ENCODE results near the gene PIK3CA. TPM values are rescaled to one million over a fixed set of nuclear protein-coding genes. Genes with fewer than 3 reads are reported as not detected.

PIK3CA gene
- total and polyA plus RNA-seq, 2 experiments from 2014 or later, result 5.1 to 13.4 TPM

DNA sequence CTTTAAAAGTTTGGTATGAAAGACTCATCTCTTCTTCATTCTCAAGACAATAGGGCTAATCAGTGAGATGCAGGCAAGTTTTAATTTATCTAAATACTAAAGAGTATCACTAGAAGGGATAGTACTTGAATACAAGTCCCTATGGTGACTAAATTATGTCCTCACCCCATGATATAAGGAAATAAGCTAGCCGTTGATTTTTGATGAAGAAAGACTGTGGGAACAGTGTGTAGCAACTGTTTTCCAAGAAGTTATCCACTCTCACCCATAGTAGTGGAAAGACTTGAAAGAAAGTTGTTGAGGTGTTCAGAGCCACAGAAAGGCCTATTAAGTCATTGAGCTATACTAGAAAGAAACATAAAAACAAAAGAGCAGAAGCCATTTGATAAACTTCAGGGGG, 36.7 kb downstream of the PIK3CA start (continued):
- TF ChIP-seq, protein P1, sequence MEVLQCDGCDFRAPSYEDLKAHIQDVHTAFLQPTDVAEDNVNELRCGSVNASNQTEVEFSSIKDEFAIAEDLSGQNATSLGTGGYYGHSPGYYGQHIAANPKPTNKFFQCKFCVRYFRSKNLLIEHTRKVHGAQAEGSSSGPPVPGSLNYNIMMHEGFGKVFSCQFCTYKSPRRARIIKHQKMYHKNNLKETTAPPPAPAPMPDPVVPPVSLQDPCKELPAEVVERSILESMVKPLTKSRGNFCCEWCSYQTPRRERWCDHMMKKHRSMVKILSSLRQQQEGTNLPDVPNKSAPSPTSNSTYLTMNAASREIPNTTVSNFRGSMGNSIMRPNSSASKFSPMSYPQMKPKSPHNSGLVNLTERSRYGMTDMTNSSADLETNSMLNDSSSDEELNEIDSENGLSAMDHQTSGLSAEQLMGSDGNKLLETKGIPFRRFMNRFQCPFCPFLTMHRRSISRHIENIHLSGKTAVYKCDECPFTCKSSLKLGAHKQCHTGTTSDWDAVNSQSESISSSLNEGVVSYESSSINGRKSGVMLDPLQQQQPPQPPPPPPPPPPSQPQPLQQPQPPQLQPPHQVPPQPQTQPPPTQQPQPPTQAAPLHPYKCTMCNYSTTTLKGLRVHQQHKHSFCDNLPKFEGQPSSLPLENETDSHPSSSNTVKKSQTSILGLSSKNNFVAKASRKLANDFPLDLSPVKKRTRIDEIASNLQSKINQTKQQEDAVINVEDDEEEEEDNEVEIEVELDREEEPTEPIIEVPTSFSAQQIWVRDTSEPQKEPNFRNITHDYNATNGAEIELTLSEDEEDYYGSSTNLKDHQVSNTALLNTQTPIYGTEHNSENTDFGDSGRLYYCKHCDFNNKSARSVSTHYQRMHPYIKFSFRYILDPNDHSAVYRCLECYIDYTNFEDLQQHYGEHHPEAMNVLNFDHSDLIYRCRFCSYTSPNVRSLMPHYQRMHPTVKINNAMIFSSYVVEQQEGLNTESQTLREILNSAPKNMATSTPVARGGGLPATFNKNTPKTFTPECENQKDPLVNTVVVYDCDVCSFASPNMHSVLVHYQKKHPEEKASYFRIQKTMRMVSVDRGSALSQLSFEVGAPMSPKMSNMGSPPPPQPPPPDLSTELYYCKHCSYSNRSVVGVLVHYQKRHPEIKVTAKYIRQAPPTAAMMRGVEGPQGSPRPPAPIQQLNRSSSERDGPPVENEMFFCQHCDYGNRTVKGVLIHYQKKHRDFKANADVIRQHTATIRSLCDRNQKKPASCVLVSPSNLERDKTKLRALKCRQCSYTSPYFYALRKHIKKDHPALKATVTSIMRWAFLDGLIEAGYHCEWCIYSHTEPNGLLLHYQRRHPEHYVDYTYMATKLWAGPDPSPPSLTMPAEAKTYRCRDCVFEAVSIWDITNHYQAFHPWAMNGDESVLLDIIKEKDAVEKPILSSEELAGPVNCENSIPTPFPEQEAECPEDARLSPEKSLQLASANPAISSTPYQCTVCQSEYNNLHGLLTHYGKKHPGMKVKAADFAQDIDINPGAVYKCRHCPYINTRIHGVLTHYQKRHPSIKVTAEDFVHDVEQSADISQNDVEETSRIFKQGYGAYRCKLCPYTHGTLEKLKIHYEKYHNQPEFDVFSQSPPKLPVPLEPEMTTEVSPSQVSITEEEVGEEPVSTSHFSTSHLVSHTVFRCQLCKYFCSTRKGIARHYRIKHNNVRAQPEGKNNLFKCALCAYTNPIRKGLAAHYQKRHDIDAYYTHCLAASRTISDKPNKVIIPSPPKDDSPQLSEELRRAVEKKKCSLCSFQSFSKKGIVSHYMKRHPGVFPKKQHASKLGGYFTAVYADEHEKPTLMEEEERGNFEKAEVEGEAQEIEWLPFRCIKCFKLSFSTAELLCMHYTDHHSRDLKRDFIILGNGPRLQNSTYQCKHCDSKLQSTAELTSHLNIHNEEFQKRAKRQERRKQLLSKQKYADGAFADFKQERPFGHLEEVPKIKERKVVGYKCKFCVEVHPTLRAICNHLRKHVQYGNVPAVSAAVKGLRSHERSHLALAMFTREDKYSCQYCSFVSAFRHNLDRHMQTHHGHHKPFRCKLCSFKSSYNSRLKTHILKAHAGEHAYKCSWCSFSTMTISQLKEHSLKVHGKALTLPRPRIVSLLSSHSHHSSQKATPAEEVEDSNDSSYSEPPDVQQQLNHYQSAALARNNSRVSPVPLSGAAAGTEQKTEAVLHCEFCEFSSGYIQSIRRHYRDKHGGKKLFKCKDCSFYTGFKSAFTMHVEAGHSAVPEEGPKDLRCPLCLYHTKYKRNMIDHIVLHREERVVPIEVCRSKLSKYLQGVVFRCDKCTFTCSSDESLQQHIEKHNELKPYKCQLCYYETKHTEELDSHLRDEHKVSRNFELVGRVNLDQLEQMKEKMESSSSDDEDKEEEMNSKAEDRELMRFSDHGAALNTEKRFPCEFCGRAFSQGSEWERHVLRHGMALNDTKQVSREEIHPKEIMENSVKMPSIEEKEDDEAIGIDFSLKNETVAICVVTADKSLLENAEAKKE (CRISPR knock-in tag; IDR thresholded peaks at IDR 0.05), result no peak
- TF ChIP-seq, protein P2, sequence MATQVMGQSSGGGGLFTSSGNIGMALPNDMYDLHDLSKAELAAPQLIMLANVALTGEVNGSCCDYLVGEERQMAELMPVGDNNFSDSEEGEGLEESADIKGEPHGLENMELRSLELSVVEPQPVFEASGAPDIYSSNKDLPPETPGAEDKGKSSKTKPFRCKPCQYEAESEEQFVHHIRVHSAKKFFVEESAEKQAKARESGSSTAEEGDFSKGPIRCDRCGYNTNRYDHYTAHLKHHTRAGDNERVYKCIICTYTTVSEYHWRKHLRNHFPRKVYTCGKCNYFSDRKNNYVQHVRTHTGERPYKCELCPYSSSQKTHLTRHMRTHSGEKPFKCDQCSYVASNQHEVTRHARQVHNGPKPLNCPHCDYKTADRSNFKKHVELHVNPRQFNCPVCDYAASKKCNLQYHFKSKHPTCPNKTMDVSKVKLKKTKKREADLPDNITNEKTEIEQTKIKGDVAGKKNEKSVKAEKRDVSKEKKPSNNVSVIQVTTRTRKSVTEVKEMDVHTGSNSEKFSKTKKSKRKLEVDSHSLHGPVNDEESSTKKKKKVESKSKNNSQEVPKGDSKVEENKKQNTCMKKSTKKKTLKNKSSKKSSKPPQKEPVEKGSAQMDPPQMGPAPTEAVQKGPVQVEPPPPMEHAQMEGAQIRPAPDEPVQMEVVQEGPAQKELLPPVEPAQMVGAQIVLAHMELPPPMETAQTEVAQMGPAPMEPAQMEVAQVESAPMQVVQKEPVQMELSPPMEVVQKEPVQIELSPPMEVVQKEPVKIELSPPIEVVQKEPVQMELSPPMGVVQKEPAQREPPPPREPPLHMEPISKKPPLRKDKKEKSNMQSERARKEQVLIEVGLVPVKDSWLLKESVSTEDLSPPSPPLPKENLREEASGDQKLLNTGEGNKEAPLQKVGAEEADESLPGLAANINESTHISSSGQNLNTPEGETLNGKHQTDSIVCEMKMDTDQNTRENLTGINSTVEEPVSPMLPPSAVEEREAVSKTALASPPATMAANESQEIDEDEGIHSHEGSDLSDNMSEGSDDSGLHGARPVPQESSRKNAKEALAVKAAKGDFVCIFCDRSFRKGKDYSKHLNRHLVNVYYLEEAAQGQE (IDR thresholded peaks at IDR 0.05; ENCODE audit: unreplicated experiment), result no peak
- no peak for TF ChIP-seq POLR2AphosphoS5 (IDR thresholded peaks at IDR 0.05; ENCODE audit: low read depth)
- no peak for TF ChIP-seq EZH2phosphoT487 (IDR thresholded peaks at IDR 0.05; ENCODE audit: unreplicated experiment)

DNA sequence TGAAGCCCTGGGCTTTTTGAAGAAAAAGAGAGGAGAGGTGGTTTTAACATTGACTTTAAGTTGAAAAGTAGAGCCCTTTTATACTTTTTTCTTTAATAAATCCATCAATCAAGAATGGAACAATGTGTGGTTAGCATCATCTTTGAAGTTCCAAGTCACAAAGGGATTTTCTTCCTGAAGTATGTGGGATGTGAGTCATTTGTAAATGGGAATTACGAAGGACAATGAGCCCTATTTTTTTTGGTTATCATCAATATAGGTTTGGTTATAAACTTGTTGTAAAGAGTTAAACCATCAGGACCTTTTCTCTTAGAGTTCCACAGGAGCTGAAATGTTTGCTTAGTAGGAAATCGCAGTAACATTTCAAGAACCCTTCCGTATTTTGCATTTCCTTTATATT, 38.3 kb downstream of the PIK3CA start:
- H3K4me1 Mint-ChIP-seq, result peaks cover 31% of the 10 kb centered on the region
- Histone ChIP-seq H3K4me2 (no peak overlapping the region), H2AFZ (no peak overlapping the region), H3K27ac (ENCODE audit: low read depth) (no peak overlapping the region), H3F3A (replicated peaks; ENCODE audit: low read depth) (no peaks in the 10 kb centered on the region), H3K4me3 (no peak overlapping the region), H3K4me1 (ENCODE audit: insufficient read depth) (peaks cover 26% of the 10 kb centered on the region), H3K79me2 (replicated peaks; ENCODE audit: insufficient read depth) (peaks cover 76% of the 10 kb centered on the region), H3K27me3 (ENCODE audit: insufficient read depth) (no peaks in the 10 kb centered on the region), H3K9me2 (ENCODE audit: insufficient read depth) (no peaks in the 10 kb centered on the region), H4K20me1 (replicated peaks; ENCODE audit: insufficient read depth) (no peaks in the 10 kb centered on the region), H3K36me3 (ENCODE audit: insufficient read depth) (no peaks in the 10 kb centered on the region)
- H3K9me3 Mint-ChIP-seq, result no peaks in the 10 kb centered on the region
- ATAC-seq, result no peak
- TF ChIP-seq ZNF114 (CRISPR knock-in tag; IDR thresholded peaks at IDR 0.05), result no peak
- no peak for TF ChIP-seq CREB1 (CRISPR knock-in tag; IDR thresholded peaks at IDR 0.05; ENCODE audit: low read depth)
- TF ChIP-seq, protein P3, sequence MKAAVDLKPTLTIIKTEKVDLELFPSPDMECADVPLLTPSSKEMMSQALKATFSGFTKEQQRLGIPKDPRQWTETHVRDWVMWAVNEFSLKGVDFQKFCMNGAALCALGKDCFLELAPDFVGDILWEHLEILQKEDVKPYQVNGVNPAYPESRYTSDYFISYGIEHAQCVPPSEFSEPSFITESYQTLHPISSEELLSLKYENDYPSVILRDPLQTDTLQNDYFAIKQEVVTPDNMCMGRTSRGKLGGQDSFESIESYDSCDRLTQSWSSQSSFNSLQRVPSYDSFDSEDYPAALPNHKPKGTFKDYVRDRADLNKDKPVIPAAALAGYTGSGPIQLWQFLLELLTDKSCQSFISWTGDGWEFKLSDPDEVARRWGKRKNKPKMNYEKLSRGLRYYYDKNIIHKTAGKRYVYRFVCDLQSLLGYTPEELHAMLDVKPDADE (IDR thresholded peaks at IDR 0.05), result no peak
- TF ChIP-seq NANOG (IDR thresholded peaks at IDR 0.05; ENCODE audit: borderline replicate concordance), result no peak
- no peak for TF ChIP-seq EZH2 (IDR thresholded peaks at IDR 0.05; ENCODE audit: low read depth, unreplicated experiment)
- TF ChIP-seq STAT1 (IDR thresholded peaks at IDR 0.05; ENCODE audit: unreplicated experiment), result no peak
- no peak for TF ChIP-seq EZH2phosphoT487 (IDR thresholded peaks at IDR 0.05; ENCODE audit: unreplicated experiment)
- no peak overlapping the region for H3K4me3 Mint-ChIP-seq
- DNase-seq (ENCODE audit: low spot score), result no peak
- H3K27ac Mint-ChIP-seq, result no peak overlapping the region
- no peaks in the 10 kb centered on the region for H3K36me3 Mint-ChIP-seq (ENCODE audit: low read depth)
- no peaks in the 10 kb centered on the region for H3K27me3 Mint-ChIP-seq (ENCODE audit: insufficient read depth, low read depth, poor library complexity)
